Ishikawa (cell line): Measurements from ENCODE around the gene ZSCAN16.

Experiments
- TAF1 ChIP-seq: IDR thresholded peaks from 2 replicates; pipeline ENCODE4 v1.6.1; 2012; ENCODE audit warnings: low read depth, mild to moderate bottlenecking
- TCF12 ChIP-seq: IDR thresholded peaks from 2 replicates; pipeline ENCODE4 v1.6.1; 2012; ENCODE audit warnings: low read depth

DNA sequence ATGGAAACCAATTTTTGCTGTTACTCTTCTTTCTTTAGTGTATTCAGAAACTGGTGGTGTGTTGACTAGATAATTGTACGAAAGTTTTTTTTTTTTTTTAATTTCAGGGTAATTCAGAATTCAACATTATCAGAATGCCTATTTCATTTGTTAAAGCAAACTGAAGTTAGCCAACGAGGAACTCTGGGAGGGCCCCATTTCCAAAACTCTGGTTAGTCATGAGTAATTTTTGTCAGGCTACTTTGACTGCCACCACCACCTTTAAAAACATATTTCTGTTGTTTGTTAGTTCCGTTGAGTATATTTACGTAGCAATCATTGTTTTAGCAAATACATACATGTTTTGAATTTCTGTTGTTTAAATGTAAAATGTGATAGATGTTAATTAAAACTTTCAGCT lies 18.0 kb downstream of the ZSCAN16 start:
- TF ChIP-seq TCF12, result no peak
- no peak for TF ChIP-seq TAF1
